C1 segment of cervical spinal cord (tissue), 14 donors: ENCODE measurements around the gene MSH4.
"Not testable (repeated sequence)": the region's sequence is repeated elsewhere in the genome, so short reads cannot be mapped to it uniquely, and the experiment has no call there.

ENCODE experiments used
- DNase-seq, 14 donors: peaks; one replicate each; lab custom pipeline; 2025; lab: John Stamatoyannopoulos, UW

MSH4 gene

DNA sequence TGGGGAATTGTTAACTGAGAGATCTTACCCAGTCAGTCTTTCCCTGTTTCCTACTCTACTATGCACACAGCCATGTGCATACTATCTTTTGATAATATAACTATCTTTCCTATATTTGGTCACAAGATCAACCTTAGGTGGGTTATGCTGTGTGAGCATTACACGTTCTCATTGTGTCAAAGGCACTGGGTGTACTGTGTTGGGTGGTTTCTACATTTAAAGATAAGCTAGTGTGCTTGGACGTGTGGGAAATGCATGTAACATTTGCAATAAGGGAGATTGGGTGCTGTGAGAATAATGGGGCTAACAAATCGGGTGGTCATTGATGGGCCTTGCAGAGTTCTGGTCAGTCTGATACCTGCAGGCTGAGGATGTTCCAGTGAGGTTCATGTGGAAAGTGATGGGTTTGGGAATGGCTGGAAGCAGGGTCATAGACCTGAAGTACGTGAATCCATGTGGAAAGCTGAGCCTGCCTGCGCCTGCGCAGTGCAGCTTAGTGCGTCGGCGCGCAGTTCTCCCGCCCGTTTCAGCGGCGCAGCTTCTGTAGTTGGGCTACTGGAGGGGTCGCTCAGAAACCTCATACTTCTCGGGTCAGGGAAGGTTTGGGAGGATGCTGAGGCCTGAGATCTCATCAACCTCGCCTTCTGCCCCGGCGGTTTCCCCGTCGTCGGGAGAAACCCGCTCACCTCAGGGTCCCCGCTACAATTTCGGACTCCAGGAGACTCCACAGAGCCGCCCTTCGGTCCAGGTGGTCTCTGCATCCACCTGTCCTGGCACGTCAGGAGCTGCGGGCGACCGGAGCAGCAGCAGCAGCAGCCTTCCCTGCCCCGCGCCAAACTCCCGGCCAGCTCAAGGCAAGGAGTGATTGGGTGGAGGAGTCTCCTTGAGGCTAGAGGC lies at the start of gene MSH4:
TSS of gene MSH4 (plus strand) at position 507 of the 897 bp plus-strand sequence. CDS start at position 611, 104 bp downstream.
- DNase-seq, result no peak

GRCh38 chr1:75757210-75757609 lies 39.5 kb upstream of the MSH4 start:
- DNase-seq, result not testable (repeated sequence)

DNA sequence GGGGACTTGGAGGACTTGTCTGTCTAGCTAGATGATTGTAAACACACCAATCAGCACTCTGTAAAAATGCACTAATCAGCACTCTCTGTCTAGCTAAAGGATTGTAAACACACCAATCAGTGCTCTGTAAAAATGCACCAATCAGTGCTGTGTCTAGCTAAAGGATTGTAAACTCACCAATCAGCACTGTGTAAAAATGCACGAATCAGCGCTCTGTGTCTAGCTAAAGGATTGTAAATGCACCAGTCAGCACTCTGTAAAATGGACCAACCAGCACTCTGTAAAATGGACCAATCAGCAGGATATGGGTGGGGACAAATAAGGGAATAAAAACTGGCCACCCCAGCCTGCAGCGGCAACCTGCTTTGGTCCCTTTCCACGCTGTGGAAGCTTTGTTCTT lies 38.1 kb upstream of the MSH4 start:
- DNase-seq, result not testable (repeated sequence)

DNA sequence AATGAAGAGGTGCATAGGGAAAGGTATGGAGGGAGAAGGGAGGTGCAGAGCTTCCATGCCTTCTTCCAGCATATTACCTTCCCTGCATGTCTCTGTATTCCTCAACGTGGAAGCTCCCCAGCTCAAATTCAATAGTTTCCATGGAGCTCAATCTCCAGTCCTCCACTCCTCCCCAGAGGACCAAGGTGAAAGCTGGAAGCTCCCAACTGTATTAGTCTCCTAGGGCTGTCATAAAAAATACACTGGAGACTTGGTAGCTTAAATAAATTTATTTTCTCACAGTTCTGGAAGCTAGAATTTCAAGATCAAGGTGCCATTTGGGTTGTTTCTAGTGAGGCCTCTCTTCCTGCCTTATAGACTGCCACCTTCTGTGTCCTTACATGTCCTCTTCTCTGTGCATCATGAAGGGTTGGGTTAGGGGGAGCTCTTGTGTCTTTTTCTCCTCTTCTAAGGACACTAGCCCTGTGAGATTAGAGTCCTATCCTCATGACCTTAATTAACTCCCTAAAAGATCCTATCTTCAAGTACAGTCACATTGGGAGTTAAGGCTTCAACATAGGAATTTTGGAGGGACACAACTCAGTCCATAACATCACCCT lies 32.5 kb upstream of the MSH4 start:
- DNase-seq, result no peak

- DNase-seq, result no peak
Measured at GRCh38 chr1:75765697-75766355, 30.9 kb upstream of the MSH4 start.

DNA sequence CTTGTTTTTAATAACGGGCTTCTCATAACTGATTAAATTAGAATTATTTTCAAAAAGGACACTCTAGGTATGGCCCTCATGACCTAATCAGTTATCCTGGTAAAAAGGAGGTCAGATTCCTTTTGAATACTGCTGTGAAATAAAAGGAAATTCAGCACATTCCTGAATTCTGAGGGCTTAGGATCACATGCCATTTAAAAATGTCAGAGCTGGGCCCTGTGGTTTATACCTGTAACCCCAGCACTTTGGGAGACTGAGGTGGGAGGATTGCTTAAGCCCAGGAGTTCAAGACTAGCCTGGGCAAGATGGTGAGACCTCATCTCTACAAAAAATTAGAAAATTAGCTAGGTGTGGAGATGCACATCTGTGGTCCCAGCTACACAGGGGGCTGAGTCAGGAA lies 28.7 kb upstream of the MSH4 start:
- DNase-seq, result no peak

DNA sequence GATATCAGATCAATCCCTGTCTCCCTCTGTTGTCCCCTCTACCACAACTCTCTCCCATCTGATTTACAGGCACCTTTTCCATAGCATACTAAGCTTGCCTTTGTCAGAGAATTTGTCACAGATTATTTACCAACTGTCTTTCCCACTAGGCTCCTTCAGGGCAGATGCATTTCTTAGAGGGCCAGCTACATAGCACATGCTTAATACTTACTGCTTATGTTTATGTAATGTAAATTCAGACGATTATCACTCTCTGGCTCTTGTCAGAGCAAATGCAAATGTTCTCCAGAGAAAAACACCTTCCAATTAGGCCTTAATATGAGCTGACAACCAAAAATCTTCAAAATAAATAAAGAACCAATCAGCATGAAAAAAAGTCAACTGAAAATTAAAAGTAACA lies 25.9 kb upstream of the MSH4 start:
- DNase-seq, result no peak

DNA sequence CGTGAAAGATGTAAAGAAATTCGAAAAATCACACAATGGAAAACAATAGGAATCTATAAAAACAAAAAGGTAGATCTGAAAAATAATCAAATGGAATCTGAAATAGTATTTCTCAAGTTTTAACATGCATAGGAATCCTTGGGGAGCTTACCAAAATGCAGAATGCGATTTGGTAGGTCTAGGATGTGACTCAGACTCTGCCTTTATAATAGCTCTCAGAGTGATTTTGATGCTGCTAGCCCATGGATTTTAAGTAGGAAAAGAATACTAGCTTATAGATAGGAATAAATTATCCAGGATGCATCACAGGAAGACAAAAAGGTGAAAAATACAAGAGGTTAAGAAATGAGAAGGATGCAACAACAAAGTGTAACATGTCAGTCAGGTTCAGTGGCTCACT lies 24.7 kb upstream of the MSH4 start:
- no peak for DNase-seq

DNA sequence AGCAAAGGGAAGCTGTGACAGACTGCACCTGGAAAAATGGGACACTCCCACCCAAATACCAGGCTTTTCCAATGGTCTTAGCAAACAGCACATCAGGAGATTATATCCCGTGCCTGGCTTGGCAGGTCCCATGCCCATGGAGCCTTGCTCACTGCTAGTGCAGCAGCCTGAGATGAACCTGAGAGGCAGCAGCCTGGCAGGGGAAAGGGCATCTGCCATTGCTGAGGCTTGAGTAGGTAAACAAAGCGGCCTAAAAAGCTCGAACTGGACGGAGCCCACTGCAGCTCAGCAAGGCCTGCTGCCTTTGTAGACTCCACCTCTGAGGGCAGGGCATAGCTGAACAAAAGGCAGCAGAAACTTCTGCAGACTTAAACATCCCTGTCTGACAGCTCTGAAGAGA lies 18.9 kb upstream of the MSH4 start:
- DNase-seq, result not testable (repeated sequence)

GRCh38 chr1:75778694-75779093 lies 18.0 kb upstream of the MSH4 start:
- DNase-seq, result not testable (repeated sequence)

DNA sequence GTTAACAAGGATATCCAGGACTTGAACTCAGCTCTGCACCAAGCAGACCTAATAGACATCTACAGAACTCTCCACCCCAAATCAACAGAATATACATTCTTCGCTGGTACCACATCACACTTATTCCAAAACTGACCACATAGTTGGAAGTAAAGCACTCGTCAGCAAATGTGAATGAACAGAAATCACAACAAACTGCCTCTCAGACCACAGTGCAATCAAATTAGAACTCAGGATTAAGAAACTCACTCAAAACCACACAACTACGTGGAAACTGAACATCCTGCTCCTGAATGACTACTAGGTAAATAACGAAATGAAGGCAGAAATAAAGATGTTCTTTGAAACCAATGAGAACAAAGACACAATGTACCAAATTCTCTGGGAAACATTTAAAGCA lies 16.5 kb upstream of the MSH4 start:
- DNase-seq, result not testable (repeated sequence)

- DNase-seq, result not testable (repeated sequence)
Measured at GRCh38 chr1:75783920-75784319, 12.8 kb upstream of the MSH4 start.

DNA sequence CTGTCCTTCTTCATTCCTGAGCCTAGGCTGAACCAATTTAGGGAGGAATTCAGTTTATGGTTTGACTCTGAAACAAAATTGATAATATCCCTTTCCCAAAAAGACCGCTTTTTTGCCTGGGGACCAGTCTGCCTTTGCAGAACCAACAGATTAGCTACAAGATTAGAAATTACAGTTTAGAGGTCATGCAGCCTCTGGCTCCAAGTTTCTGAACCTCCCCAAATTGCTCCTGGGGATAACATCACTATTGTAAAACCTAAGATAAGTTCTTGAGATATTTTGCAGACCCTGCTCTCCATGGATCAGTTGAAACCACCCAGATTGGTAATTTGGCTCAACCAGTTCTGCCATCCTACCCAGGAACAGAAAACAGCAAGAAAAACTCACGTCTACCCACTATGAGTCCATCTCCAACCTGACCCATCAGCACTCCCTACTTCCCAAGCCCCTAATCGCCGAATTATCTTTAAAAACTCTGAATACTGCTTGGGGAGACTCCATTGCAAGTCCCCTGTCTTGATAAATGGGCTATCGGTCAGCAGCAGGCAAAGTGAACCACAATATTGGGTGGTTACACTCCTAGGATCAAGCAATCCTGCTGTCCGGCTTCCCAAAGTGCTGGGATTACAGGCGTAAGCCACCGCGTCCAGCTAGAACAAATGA lies 11.2 kb upstream of the MSH4 start:
- DNase-seq, result peak in 3 of 14 donors; percentile 20 to 82 (median 57)

GRCh38 chr1:75785983-75786853 lies 10.5 kb upstream of the MSH4 start, which contains the start of gene RABGGTB:
TSS of gene RABGGTB (plus strand) at chr1:75786256. CDS start at chr1:75786272, 16 bp downstream.
- DNase-seq, result peak; percentile 57 to 96 (median 90)

DNA sequence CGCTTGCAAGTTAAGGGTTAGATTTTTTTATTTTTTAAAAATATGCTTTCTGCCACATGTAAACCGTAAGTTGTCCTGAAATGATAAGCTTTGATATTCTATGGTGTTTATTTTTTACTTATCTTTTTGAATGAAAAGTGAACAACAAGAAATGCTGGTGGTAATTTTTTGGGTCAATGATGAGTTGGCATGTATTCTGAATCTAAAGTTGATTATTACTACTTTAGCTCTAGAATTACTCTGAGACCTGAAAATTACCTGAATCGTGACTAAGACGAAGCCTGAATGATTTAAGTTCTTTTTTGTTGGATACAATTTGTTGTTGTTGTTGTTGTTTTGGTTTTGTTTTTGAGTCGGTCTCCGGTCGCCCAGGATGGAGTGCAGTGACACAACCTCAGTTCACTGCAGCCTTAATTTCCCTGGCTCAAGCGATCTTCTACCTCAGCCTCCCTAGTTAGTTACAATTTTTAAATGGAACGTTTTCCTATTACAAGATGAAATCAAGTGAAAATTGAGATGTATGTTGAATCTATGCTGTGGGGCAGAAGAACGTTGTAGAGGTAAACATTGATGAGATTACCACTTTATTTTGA lies 9.7 kb upstream of the MSH4 start:
- DNase-seq, result no peak

DNA sequence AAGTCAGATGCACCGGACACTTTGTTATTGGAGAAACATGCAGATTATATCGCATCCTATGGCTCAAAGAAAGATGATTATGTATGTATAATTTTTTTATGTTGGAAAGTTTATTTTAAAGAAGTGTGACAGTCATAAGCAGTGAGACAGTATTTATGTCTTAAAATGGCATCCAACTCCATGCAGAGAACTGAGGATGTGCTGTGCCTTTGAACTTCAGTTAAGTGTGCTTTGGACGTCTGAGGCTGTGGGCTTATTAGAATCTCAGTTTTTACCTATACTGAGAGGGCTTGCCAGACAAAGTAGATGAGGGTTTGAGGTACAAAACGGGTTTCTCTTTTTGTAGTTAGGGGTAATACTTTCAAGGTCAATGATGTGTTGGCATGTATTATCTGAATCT lies 9.2 kb upstream of the MSH4 start:
- DNase-seq, result no peak

DNA sequence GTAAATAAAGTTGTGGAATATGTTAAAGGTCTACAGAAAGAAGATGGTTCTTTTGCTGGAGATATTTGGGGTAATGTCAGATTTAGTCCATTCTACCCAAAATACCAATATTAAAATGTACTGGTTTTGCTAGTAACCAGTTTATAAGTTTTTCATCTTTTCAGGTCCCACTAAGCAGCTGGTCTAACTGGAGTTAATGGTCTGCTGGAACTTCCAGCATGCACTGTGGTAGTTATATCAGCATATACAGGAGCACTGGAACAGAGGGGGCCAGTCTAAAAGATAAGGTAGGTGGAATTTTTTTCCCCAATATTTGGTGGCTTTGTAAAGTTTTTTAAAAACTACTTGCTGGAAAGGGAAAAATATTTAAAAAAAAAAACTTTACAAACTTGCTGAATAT lies 6.7 kb upstream of the MSH4 start:
- no peak for DNase-seq

DNA sequence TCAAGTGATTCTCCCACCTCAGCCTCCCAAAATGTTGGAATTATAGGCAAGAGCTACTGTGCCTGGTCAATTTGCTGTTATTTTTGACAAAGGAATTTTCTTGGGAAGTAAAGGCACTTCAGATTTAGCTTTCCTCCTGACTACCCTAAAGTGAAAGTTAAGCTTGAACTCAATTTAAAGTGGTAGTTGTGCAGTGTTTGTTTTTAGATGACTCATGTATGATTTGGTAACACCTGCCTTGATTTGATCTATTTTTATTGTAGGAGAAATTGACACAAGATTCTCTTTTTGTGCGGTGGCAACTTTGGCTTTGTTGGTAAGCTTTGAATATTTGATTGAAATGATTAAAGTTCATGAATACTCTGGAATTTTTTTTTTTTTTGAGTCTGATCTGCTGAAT lies 5.7 kb upstream of the MSH4 start:
- DNase-seq, result no peak

DNA sequence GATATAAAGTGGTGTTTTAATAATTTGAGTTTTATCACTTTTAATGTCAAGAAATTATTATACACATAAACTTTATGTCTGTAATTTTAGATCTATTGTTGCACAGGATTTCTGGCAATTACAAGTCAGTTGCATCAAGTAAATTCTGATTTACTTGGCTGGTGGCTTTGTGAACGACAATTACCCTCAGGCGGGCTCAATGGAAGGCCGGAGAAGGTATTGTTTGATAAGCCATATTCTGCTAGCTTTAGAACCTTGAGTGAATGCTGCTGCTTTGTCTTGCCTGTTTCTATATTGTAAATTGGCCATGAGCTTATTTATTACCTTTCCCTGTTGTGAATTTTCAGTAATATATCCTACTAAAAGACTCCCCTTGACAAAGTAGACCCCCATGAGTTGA lies 4.6 kb upstream of the MSH4 start:
- no peak for DNase-seq

GRCh38 chr1:75794382-75794781 lies 2.3 kb upstream of the MSH4 start:
- DNase-seq, result no peak
